GM12874 (cell line): ENCODE measurements around the gene DR1.

Experiments
- TF ChIP-seq, protein P1 (sequence below): IDR thresholded peaks from 2 replicates; pipeline ENCODE4 v1.5.1; 2011; ENCODE audit warnings: low read depth, mild to moderate bottlenecking, control low read depth, low read length, moderate library complexity; ENCODE audit not compliant: insufficient read depth

The DR1 gene

GRCh38 chr1:93362237-93362636 lies 16.5 kb downstream of the DR1 start:
- TF ChIP-seq, protein P1, sequence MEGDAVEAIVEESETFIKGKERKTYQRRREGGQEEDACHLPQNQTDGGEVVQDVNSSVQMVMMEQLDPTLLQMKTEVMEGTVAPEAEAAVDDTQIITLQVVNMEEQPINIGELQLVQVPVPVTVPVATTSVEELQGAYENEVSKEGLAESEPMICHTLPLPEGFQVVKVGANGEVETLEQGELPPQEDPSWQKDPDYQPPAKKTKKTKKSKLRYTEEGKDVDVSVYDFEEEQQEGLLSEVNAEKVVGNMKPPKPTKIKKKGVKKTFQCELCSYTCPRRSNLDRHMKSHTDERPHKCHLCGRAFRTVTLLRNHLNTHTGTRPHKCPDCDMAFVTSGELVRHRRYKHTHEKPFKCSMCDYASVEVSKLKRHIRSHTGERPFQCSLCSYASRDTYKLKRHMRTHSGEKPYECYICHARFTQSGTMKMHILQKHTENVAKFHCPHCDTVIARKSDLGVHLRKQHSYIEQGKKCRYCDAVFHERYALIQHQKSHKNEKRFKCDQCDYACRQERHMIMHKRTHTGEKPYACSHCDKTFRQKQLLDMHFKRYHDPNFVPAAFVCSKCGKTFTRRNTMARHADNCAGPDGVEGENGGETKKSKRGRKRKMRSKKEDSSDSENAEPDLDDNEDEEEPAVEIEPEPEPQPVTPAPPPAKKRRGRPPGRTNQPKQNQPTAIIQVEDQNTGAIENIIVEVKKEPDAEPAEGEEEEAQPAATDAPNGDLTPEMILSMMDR, result no peak

DNA sequence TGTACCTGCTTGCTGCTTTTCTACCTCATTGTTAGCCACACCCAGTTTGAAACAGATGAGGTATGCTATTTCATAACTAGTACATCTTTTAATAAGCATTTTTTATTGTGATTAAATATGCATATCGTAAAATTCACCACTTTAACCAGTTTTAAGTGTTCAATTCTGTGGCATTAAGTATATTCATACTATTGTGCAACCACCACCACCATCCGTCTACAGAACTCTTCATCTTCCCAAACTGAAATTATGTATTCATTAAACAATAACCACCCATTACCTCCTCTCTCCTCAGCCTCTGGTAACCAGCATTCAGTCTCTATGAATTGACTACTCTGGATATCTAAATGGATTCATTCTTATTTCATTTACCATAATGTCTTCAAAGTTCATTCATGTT lies 20.1 kb downstream of the DR1 start:
- TF ChIP-seq, protein P1, result no peak

GRCh38 chr1:93369734-93370133 lies 24.0 kb downstream of the DR1 start:
- TF ChIP-seq, protein P1, result no peak

- TF ChIP-seq, protein P1, result no peak
Observed at GRCh38 chr1:93374334-93375106, 28.8 kb downstream of the DR1 start.

DNA sequence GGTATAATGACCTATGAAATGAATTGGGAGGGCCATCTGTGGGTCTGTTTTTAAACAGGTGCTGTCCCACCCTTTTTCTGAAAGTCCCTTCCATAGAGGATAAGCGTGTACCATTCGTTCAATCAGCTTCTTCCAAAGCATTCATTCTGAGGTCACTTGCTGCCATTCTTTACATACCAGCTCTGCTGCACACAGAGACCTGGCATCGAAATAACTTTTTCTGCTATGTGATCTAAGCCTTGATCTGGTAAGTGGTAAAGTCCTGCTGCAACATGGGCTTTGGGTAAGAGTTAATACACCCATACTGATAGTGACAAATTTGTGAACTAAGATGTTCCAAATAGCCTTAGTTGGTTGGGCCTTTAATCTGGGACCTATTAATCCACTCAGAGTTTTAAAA lies 38.9 kb downstream of the DR1 start:
- TF ChIP-seq, protein P1, result no peak

DNA sequence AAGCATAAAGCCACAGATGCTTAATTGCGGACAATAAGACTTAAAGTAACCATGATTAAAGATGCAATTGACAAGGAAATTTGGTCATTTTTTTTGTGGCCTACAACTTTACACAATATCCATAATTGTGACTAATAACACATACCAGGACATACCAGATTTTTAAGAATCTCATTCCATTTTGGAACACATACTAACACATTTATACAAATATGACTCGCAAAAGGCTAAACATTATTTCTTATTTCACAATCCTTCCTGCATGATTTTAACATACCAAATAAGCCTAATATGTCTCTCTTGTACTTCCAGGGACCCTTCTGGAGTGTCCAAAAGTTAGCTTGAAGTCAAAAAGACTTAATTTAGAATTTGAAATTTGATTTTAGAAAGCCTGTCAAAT lies 48.8 kb downstream of the DR1 start:
- TF ChIP-seq, protein P1, result no peak

DNA sequence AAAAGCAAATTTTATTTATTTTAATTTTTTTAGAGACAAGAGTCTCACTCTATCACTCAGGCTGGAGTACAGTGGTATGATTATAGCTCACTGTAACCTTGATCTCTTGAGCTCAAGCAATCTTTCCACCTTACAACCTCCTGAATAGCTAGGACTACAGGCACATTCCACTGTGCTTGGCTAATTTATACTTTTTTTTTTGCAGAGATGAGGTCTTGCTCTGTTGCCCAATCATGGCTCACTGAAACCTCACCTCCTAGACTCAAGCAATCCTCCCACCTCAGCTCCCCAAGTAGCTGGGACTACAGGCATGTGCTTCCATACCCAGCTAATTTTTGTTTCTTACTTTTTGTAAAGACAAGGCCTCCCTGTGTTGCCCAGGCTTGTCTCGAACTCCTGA lies 49.5 kb downstream of the DR1 start:
- TF ChIP-seq, protein P1, result no peak
